NCI-H524 treated with DMSO at 0.1 percent for 48 hours (cell line): ENCODE results near the gene NT5DC2.
A peak's percentile ranks its signal among the peaks of the same experiment; 100 is the strongest.

Experiments
- DNase-seq: peaks from one replicate; lab custom pipeline; 2025; lab: John Stamatoyannopoulos, UW

Gene NT5DC2

DNA sequence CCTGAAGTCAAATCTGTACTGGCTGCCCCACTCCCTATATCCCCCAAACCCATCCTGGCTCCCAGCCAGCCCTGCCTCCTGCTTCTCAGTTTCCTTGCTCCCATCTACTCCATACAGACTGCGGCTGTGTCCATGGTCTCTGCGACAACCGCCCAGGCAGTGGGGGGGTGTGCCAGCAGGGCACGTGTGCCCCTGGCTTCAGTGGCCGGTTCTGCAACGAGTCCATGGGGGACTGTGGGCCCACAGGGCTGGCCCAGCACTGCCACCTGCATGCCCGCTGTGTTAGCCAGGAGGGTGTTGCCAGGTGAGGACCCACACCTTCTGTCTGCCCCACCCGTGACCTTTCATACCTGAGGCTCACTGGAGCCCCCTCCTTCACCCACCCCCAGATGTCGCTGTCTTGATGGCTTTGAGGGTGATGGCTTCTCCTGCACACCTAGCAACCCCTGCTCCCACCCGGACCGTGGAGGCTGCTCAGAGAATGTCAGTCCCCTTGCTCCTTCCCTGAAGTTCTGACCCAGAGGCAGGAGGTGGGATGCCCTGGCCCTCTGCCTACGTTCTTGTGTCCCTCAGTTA, 23.8 kb downstream of the NT5DC2 start:
- DNase-seq: no peak

DNA sequence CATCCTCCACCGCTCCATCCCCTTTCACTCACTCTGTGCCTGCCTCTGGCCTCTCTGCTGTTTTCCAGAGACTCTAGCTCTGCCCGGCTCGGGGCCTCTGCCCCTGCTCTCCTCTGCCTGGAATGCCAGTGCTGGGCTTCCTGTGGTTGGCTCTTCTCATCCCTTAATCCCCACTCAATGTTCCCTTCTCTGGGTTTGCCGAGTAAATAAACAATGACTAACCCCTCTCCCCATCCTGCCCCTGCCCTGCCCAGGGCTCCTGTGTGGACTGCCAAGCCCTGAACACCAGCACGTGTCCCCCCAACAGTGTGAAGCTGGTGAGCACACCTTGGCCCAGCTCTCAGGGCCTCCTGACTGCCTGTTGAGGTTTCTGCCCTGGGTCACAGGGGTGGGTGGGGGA, 26.3 kb downstream of the NT5DC2 start:
- DNase-seq: no peak

DNA sequence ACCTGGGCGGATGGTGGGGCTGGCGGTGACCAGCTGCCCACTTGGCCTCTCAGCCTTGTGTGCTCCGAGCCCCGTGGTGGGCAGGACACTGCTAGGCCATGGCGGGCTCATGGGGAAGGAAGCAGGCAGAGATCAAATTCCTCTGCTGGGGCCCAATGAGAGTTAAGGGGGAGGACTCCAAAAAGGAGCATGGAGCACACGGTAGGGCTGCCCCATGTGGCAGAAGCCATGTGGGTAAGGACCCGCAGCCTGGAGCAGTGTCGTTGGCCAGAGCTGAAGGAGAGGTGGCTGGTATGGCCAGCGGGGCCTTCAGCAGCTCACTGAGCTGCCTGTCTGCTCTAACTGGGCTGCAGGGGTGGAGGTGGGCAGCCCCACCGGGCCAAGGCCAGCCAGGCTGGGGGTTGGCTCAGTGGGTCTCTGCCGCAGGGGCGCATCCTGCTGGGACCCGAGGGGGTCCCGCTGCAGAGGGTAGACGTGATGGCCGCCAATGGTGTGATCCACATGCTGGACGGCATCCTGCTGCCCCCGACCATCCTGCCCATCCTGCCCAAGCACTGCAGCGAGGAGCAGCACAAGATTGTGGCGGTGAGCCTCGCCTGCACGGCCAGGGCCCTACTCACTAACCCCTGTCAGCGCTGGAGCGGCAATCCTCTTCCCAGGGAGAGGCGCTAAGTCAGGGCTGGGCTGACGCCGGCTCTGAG, 27.2 kb downstream of the NT5DC2 start:
- DNase-seq: no peak

DNA sequence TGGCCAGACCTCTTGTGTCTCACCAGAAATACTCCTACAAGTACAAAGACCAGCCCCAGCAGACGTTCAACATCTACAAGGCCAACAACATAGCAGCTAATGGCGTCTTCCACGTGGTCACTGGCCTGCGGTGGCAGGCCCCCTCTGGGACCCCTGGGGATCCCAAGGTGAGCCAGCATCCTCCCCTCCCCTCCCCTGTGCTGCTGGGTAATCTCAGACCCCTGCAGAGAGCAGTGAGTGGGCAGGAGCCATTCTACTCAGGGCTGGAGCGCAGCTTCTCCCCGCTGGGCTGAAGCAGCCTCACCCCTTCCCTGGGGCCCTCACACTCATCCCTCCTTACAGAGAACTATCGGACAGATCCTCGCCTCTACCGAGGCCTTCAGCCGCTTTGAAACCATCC, 28.7 kb downstream of the NT5DC2 start:
- DNase-seq: no peak

DNA sequence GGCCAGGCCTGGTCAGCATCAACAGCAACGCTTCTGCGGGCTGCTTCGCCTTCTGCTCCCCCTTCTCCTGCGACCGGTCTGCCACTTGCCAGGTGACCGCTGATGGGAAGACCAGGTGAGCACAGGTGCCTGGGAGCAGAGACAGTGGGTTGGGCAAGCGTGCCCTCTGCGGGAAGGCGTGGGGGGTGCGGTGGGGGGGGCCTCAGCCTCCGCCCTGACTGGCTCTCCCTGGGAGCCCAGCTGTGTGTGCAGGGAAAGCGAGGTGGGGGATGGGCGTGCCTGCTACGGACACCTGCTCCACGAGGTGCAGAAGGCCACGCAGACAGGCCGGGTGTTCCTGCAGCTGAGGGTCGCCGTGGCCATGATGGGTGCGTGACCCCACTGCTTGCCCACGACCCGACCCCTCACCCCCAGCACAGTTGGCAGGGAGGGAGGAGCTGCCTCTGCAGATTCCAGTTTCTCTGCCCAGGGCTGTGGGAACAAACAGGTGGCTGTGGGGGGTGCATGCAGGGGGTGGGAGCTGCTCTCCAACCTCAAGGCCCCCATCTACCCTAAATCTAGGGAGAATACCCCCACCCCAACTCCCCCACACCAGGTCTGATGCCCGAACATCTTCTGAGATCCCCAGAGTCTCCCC, 29.8 kb downstream of the NT5DC2 start:
- no peak for DNase-seq

DNA sequence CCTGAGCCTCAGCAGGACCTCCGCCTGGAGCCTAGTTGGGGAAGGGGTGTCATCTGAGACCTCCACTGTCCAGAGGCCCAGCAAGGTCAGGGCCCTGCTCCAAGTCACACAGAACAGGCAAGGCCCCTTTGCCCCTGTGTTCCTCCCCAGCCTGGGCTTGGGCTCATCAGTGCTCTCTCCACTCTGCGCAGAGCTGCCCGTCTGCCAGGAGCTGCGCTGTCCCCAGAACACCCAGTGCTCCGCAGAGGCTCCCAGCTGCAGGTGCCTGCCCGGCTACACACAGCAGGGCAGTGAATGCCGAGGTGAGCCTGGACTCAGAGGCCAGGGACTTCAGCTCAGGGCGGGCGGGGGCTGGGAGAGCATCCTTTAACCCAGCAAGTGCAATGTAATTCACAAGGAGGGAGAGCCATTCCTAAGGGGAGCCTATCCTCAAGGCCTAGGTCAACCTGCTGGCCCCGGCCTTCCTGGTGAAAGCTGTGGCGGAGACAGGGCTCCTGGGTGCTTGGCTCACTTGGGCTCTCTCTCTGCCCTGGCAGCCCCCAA, 30.8 kb downstream of the NT5DC2 start:
- no peak for DNase-seq

DNA sequence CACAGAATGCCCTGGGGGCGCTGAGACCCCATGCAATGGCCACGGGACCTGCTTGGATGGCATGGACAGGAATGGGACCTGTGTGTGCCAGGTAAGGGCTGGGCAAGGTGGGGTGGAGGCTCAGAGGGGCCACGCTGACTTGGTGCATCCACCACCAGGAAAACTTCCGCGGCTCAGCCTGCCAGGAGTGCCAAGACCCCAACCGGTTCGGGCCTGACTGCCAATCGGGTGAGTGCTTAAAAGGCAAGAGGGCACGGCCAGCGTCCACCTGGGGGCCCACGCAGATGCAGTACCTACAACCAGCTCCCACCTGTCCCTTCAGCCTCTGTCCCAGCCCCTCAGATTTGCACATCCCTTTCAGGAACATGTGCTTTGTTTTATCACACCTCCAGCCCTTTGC, 31.7 kb downstream of the NT5DC2 start:
- DNase-seq: no peak

DNA sequence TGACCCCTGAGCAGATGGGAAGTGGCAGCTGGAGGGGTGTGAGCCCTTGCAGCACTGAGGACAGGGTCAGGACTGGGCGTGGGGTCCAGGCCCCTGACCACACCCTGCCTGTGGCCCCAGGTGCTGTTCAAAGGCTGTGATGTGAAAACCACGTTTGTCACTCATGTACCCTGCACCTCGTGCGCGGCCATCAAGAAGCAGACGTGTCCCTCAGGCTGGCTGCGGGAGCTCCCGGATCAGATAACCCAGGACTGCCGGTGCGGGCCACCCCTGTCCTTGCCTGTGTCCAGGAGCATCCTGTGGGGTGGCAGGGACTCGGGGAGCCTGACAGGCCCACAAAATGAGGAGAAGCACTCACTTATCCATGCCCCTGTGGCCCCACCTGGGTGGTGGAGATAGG, 32.6 kb downstream of the NT5DC2 start:
- no peak for DNase-seq

DNA sequence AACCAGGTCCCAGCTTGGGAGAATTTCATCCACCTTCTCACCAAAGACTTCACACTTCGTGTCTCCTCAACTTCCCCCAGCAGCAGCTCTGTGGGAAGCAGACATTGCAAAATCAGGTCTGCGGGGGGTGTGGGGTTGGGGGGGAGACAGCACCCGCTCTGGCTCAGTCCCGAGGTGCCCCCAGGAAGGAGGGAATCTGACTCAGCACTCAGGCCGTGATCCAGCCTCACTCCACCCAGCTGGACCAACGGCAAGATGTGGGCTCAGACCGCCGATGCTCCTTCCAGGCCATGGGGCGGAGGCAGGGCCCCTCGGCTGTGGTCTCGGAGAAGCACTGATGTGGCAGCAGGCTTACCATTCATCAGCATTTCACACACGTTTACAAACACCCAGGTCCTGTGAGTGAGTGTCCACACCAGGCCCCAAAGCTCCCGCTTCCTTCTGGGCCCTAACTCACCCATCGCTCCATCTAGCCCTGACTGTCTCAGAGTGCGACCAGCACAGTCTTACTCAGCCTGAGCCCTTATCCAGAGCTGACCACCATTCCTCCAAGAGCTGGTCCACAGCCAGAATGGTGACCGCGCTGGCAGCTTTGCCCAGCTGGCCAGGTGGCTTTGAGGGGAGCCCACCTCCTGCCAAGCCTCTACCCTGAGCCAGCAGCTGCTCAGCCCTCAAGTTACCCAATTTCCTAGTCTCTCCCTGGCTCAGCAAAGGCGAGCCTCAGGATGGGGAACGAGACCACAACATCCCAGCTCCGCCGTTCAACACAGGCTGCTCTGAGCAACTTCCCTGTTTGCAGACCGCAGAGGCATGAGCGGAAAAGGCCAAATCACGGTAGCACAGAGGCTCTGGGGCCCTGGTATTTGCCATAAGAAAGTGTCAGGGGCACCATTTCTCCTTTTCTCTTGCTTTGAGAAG, 35.3 kb downstream of the NT5DC2 start:
- DNase-seq: no peak

DNA sequence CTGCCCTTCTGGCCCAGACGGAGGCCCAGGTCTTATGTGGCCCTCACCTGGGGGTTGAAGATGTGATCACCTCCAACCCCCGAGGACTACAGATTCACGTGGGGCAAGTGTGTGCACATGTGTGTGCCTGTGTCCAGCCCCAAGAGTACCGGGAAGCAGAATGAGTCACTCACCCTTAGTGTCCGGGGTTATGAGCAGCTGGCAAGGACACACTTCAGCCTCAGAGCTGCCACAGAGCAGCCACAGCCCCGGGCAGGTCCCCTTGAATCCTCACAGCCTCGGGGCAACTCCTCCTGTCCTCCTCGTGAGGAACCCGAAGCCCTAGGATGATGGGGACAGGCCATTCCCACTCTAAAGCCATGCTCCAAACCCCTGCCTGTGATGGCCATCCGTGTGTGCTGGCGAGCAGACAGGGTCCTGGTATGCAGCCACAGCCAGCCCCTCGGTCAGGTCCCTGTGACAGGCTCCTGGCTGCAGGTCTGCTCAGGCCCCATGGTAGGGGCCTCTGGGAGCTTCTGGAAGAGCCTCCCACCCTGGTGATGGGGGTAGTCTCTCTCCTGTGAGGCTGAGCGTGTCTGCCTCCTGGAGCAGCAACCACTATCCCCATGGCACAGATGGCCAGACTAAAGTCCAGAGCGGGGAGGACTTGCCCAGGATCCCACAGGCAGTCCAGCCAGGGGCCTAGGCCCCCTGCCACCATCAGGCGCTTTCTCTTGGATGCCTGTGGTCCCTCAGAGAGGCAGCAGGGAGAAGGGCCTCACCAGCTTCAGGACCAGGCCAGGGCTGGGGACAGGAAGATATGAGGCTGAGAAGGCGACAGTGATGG, 37.7 kb downstream of the NT5DC2 start:
- DNase-seq: no peak

DNA sequence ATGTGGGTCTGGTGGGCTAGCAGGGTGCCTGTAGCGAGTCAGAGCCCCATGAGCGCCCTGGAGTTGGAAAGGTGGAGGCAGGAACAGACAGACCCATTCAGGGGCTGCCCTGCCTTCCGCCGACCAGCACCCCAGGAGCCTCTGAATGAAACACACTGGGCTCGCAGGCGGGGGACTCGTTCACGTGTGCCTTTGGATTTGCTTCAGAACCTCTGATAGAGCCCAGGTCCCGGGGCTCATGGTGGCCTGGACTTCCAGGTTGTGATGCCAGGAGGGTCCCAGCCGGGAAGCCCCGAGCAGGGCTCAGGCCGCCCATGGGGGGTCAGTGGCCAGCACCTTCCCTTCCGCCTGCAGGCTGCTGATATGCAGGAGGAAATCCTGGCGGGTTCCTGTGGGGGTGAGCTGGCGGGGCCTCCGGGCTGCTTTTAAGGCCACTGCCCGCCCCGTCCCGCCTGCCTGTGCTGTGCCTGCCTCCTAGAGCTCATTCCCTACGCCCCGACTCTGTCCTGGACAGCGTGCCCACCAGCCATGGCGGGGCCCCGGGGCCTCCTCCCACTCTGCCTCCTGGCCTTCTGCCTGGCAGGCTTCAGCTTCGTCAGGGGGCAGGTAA, 38.7 kb downstream of the NT5DC2 start, which contains the start of gene STAB1:
STAB1 (plus strand) TSS at position 453 of the 610 bp plus-strand sequence; CDS start at position 529, 76 bp downstream.
- no peak for DNase-seq

DNA sequence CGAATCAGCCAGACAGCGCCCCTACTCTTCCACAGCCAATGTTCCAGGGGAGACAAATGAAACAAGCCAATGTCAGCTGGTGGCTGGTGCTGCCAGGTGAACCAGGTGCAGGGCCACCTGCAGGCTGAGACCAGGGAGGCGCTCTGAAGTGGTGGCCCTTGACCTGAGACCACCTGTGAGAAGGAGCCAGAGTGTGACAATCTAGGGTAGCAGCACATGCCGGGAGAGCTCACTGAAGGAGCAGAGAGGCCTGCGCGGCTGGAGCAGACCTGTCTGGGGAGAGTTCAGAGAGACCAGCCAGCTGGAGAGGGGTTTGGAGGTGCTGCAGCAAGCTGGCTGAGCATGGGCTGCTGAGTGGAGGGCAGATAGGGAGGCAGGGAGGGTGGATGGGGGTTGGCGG, 39.2 kb downstream of the NT5DC2 start:
- DNase-seq: peak; percentile 2

DNA sequence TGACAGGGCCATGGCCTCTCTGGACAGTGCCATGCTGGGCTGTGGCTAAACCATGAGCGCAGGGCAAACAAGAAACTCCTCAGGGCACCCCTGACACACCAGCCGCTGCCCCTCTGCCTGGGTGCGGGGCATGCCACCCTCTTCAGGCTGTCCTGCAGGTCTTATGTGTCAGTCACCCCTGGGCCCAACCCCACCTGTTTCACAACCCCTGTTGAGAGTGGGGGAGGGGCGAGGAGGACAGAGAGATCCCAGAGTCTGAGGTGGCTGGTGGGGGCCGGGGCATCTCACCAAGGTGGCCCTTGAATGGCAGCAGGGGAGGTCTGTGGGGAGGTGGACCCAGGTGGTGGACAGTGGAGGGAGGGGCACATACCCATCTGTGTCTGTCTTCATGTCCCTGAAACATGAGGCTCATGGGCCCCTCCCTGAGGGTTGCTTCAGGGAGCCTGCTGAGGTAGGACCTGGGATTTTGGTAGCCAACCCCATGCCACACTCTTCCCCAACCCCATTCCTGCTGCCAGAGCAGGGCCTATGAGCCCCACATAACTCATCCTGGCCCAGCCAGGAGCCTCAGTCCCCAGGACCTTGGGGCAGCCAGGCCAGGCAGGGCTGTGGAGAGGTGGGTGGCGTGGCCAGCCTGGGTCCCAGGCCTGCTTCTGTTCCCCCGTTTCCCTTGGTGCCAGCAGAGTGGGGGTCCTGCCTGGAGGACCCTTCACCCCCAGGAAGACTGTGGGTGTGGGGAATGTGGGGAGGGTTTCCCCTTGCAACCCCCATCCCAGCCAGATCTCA, 40.2 kb downstream of the NT5DC2 start:
- DNase-seq: no peak

DNA sequence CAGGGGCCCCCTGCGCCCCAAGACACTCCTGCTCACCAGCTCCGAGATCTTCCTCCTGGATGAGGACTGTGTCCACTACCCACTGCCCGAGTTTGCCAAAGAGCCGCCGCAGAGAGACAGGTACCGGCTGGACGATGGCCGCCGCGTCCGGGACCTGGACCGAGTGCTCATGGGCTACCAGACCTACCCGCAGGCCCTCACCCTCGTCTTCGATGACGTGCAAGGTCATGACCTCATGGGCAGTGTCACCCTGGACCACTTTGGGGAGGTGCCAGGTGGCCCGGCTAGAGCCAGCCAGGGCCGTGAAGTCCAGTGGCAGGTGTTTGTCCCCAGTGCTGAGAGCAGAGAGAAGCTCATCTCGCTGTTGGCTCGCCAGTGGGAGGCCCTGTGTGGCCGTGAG, 41.6 kb downstream of the NT5DC2 start:
- no peak for DNase-seq

DNA sequence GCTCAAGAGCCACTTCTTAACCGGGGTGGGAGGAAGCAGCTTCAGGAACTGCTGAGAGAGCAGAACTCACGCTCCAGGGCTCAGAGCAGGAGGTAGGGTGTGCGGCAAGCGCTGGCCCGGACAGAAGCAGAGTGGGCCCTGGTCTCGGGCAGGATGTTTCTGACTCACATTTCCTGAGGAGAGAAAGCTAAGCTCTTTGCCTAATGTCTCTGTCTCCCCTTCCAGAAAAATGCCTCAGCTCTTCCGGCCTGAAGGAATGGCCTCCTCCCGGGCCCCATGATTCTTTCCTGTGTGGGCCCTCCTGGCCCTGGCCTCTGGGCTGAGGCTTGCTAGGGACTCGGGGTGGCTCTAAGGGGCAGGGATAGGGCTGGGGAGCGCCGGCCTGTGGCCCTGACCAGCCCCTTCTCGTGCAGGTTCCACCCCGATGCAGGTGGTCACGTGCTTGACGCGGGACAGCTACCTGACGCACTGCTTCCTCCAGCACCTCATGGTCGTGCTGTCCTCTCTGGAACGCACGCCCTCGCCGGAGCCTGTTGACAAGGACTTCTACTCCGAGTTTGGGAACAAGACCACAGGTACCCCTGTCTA, 42.6 kb downstream of the NT5DC2 start:
- no peak for DNase-seq

DNA sequence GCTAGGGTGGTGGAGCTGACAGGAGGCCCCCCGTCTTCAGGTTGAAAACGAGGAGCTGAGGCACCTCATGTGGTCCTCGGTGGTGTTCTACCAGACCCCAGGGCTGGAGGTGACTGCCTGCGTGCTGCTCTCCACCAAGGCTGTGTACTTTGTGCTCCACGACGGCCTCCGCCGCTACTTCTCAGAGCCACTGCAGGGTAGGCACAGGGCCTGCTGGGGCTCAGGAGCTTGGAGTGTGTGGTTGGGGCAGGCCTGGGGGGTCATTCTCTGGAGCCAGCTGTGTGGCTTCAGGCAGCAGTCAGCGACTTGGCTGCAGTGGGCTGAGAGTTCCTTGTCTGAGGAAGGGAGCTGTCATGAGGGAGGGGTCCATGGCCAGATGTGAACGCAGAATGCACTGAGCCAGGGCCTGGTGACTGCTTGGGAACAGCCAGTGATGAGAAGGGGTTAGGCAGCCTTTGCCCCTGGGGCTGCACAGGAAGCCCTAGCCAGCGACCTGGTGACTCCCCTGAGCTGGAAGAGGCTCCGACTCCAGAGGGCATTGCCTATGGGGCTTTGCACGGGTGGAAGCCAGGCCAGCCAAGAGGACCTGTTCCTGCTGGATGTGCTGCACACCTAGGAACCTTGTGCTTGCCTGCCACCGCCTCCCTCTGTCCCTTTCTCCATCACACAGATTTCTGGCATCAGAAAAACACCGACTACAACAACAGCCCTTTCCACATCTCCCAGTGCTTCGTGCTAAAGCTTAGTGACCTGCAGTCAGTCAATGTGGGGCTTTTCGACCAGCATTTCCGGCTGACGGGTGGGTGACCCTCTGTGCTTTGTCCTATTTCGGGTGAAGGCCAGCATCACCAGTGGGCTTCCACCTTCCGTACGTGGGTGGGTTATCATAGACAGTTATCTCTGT, 43.4 kb downstream of the NT5DC2 start:
- no peak for DNase-seq

DNA sequence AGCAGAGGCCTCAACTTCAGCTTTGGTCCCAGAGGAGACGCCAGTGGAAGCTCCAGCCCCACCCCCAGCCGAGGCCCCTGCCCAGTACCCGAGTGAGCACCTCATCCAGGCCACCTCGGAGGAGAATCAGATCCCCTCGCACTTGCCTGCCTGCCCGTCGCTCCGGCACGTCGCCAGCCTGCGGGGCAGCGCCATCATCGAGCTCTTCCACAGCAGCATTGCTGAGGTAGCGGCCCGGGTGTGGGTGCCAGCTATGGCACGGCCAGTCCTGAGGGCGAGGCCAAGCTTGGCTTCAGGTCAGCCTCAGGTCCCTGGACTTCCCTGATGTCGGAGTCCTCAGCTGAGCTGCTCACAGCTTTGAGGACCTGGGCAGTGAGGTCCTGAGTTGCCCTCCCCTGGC, 44.2 kb downstream of the NT5DC2 start:
- no peak for DNase-seq

DNA sequence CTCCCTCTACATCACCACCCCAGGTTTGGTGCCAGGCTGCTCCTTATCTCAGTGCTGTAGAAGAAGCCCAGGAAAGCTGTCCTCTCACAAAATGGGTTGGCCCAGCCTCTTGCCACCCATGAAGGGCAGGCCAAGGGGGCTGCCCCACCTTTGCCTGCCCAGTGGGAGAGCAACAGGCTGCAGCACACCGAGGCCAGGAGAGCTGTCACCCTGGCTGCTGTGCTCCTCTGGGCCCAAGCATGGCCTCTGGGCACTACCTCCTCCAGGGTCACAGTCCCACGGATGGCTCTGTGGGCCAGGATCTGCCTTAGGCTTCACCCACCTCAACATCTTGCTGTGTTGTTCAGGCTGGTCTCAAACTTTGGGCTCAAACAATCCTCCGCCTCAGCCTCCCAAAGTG, 44.9 kb downstream of the NT5DC2 start:
- no peak for DNase-seq
